ENCODE data around the gene COX5B. TPM values are rescaled to one million over a fixed set of nuclear protein-coding genes. Genes with fewer than 3 reads are reported as not detected.

Gene COX5B
- total and polyA plus RNA-seq, 9 of the 15 experiments (the other 6 are each of a cell fraction or from before 2014, with no cell fraction given), result 154 to 1,424 (median 487) TPM

DNA sequence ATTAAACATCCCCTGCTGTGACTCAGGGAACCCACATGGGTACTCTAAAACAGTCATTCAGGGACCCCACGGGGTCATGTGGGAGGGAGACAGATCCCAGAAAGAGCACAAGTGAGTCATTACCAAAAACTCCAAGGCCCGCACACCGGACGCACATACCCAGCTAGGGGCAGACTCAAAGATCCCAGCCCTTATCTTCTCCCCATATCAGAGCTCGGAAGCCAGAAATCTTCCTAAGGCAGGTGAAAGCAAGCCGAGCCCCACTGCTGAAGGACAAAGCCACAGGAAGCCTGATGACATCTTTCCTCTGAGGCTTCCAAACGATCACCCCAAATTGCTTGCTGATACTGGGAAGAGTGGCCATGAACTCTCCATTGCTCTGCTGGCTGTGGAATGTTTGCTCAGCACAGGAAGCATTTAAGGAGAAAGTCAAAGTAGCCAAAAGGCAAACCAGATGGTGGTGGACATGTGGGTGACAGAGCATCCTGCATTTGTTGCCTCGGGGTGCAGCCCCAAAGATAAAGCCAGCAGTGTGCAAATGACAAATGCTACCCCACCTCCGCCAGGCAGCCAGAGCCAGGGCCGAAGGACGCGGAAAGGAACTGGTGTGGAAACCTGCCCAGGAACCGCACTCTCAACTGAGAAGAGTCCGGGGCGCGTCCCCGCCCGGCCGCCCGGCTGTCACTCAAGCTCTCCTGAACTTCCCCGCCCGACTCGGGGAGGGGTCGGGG, 17.2 kb downstream of the COX5B start (continued):
- TF ChIP-seq NUFIP1 (IDR thresholded peaks at IDR 0.05; ENCODE audit: partially characterized antibody) (no peak), CREM (IDR thresholded peaks at IDR 0.05; ENCODE audit: low read depth) (peak; percentile 20), TOE1 (IDR thresholded peaks at IDR 0.05; ENCODE audit: borderline replicate concordance) (peak; percentile 23; the same call in 1 of the 2 replicates), TOE1 (CRISPR knock-in tag; IDR thresholded peaks at IDR 0.05; ENCODE audit: borderline replicate concordance, low read depth) (no peak), ZNF668 (CRISPR knock-in tag; IDR thresholded peaks at IDR 0.05) (no peak), NR2F6 (CRISPR knock-in tag; IDR thresholded peaks at IDR 0.05) (no peak), HNRNPK (IDR thresholded peaks at IDR 0.05; ENCODE audit: low read depth, low read length, poor library complexity, severe bottlenecking) (no peak), ATF1 (CRISPR knock-in tag; IDR thresholded peaks at IDR 0.05) (no peak), ATF1 (tag; IDR thresholded peaks at IDR 0.05) (peak; percentile 30; the same call in 1 of the 2 replicates), NFATC3 (IDR thresholded peaks at IDR 0.05) (no peak)
- TF ChIP-seq, protein P1, sequence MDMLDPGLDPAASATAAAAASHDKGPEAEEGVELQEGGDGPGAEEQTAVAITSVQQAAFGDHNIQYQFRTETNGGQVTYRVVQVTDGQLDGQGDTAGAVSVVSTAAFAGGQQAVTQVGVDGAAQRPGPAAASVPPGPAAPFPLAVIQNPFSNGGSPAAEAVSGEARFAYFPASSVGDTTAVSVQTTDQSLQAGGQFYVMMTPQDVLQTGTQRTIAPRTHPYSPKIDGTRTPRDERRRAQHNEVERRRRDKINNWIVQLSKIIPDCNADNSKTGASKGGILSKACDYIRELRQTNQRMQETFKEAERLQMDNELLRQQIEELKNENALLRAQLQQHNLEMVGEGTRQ (CRISPR knock-in tag; IDR thresholded peaks at IDR 0.05), result no peak
- TF ChIP-seq, protein P2, sequence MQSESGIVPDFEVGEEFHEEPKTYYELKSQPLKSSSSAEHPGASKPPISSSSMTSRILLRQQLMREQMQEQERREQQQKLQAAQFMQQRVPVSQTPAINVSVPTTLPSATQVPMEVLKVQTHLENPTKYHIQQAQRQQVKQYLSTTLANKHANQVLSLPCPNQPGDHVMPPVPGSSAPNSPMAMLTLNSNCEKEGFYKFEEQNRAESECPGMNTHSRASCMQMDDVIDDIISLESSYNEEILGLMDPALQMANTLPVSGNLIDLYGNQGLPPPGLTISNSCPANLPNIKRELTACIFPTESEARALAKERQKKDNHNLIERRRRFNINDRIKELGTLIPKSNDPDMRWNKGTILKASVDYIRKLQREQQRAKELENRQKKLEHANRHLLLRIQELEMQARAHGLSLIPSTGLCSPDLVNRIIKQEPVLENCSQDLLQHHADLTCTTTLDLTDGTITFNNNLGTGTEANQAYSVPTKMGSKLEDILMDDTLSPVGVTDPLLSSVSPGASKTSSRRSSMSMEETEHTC (IDR thresholded peaks at IDR 0.05), result no peak
- TF ChIP-seq, protein P3, sequence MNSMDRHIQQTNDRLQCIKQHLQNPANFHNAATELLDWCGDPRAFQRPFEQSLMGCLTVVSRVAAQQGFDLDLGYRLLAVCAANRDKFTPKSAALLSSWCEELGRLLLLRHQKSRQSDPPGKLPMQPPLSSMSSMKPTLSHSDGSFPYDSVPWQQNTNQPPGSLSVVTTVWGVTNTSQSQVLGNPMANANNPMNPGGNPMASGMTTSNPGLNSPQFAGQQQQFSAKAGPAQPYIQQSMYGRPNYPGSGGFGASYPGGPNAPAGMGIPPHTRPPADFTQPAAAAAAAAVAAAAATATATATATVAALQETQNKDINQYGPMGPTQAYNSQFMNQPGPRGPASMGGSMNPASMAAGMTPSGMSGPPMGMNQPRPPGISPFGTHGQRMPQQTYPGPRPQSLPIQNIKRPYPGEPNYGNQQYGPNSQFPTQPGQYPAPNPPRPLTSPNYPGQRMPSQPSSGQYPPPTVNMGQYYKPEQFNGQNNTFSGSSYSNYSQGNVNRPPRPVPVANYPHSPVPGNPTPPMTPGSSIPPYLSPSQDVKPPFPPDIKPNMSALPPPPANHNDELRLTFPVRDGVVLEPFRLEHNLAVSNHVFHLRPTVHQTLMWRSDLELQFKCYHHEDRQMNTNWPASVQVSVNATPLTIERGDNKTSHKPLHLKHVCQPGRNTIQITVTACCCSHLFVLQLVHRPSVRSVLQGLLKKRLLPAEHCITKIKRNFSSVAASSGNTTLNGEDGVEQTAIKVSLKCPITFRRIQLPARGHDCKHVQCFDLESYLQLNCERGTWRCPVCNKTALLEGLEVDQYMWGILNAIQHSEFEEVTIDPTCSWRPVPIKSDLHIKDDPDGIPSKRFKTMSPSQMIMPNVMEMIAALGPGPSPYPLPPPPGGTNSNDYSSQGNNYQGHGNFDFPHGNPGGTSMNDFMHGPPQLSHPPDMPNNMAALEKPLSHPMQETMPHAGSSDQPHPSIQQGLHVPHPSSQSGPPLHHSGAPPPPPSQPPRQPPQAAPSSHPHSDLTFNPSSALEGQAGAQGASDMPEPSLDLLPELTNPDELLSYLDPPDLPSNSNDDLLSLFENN (IDR thresholded peaks at IDR 0.05; ENCODE audit: low read depth in 2 of 2, low read length in 2 of 2), result 0 out of 4 replicates have a peak, but pooled peaks of 1 of the 2 experiments have one; percentile 29
- TF ChIP-seq, protein P4, sequence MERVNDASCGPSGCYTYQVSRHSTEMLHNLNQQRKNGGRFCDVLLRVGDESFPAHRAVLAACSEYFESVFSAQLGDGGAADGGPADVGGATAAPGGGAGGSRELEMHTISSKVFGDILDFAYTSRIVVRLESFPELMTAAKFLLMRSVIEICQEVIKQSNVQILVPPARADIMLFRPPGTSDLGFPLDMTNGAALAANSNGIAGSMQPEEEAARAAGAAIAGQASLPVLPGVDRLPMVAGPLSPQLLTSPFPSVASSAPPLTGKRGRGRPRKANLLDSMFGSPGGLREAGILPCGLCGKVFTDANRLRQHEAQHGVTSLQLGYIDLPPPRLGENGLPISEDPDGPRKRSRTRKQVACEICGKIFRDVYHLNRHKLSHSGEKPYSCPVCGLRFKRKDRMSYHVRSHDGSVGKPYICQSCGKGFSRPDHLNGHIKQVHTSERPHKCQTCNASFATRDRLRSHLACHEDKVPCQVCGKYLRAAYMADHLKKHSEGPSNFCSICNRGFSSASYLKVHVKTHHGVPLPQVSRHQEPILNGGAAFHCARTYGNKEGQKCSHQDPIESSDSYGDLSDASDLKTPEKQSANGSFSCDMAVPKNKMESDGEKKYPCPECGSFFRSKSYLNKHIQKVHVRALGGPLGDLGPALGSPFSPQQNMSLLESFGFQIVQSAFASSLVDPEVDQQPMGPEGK (CRISPR knock-in tag; IDR thresholded peaks at IDR 0.05; ENCODE audit: borderline replicate concordance), result no peak
- TF ChIP-seq, protein P5, sequence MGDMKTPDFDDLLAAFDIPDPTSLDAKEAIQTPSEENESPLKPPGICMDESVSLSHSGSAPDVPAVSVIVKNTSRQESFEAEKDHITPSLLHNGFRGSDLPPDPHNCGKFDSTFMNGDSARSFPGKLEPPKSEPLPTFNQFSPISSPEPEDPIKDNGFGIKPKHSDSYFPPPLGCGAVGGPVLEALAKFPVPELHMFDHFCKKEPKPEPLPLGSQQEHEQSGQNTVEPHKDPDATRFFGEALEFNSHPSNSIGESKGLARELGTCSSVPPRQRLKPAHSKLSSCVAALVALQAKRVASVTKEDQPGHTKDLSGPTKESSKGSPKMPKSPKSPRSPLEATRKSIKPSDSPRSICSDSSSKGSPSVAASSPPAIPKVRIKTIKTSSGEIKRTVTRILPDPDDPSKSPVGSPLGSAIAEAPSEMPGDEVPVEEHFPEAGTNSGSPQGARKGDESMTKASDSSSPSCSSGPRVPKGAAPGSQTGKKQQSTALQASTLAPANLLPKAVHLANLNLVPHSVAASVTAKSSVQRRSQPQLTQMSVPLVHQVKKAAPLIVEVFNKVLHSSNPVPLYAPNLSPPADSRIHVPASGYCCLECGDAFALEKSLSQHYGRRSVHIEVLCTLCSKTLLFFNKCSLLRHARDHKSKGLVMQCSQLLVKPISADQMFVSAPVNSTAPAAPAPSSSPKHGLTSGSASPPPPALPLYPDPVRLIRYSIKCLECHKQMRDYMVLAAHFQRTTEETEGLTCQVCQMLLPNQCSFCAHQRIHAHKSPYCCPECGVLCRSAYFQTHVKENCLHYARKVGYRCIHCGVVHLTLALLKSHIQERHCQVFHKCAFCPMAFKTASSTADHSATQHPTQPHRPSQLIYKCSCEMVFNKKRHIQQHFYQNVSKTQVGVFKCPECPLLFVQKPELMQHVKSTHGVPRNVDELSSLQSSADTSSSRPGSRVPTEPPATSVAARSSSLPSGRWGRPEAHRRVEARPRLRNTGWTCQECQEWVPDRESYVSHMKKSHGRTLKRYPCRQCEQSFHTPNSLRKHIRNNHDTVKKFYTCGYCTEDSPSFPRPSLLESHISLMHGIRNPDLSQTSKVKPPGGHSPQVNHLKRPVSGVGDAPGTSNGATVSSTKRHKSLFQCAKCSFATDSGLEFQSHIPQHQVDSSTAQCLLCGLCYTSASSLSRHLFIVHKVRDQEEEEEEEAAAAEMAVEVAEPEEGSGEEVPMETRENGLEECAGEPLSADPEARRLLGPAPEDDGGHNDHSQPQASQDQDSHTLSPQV (IDR thresholded peaks at IDR 0.05), result no peak

All from K562 (cell line).